ENCODE measurements around the gene EXOC1. TPM values are rescaled to one million over a fixed set of nuclear protein-coding genes. Genes with fewer than 3 reads are reported as not detected.

Gene EXOC1
- total and polyA plus RNA-seq, 9 of the 15 experiments (the other 6 are each of a cell fraction or from before 2014, with no cell fraction given): 16.0 to 45.5 (median 26.2) TPM

GRCh38 chr4:55907469-55907868 is 54.0 kb downstream of the EXOC1 start:
- FAIRE-seq (no peak), DNase-seq (ENCODE audit: extremely low read depth in 1 of 4, low spot score in 3 of 4) (no peak), ATAC-seq (no peak)
- Histone ChIP-seq H3K9me1 (ENCODE audit: control insufficient read depth, insufficient read depth, low read length) (no peaks in the 10 kb centered on the region), H2AFZ (ENCODE audit: low read depth, low read length) (no peak overlapping the region), H3K4me2 (ENCODE audit: insufficient read depth, low read length) (no peak overlapping the region), H3K27me3 (ENCODE audit: control insufficient read depth in 2 of 2, insufficient read depth in 2 of 2, low read length in 2 of 2) (no peaks in the 10 kb centered on the region), H3K9ac (ENCODE audit: insufficient read depth in 1 of 2, low read depth in 2 of 2, low read length in 2 of 2) (no peak overlapping the region), H3K79me2 (ENCODE audit: control insufficient read depth, insufficient read depth, low read length) (no peaks in the 10 kb centered on the region), H3K27ac (ENCODE audit: extremely low read depth, low read depth, low read length) (no peak overlapping the region), H3K9me3 (replicated peaks; ENCODE audit: control insufficient read depth, insufficient read depth, low read depth, low read length) (no peaks in the 10 kb centered on the region), H3K36me3 (ENCODE audit: control insufficient read depth, insufficient read depth, low read length) (peaks cover 16% of the 10 kb centered on the region; the same call in 1 of the 3 replicates), H3K4me3 (no peak overlapping the region), H3K4me1 (replicated peaks in 1 of 2; ENCODE audit: control insufficient read depth in 2 of 2, insufficient read depth in 2 of 2, low read length in 2 of 2) (no peaks in the 10 kb centered on the region), H4K20me1 (replicated peaks; ENCODE audit: control insufficient read depth, insufficient read depth, low read length) (no peaks in the 10 kb centered on the region)
- POLR2A ChIA-PET: no interaction called here
- BruUV-seq (replicated peaks): no TSS peak
- CTCF ChIA-PET (ENCODE audit: low intra/inter-chr PET ratio): no interaction called here
- intact Hi-C loops (cut with micrococcal nuclease): no loop called here
- TF ChIP-seq PHF21A (IDR thresholded peaks at IDR 0.05; ENCODE audit: borderline replicate concordance, low read depth) (no peak), STAT6 (CRISPR knock-in tag; IDR thresholded peaks at IDR 0.05) (no peak), C11orf30 (IDR thresholded peaks at IDR 0.05; ENCODE audit: low read depth) (no peak), ZNF174 (CRISPR knock-in tag; IDR thresholded peaks at IDR 0.05) (no peak), ZNF121 (CRISPR knock-in tag; conservative IDR thresholded peaks at IDR 0.05) (no peak), ZFP1 (CRISPR knock-in tag; IDR thresholded peaks at IDR 0.05) (no peak), ZNF780A (CRISPR knock-in tag; IDR thresholded peaks at IDR 0.05) (no peak), SPI1 (IDR thresholded peaks at IDR 0.05; ENCODE audit: borderline replicate concordance, low read depth, low read length) (no peak), ATF3 (IDR thresholded peaks at IDR 0.05) (no peak), ATF3 (CRISPR knock-in tag; conservative IDR thresholded peaks at IDR 0.05) (no peak), ZNF717 (CRISPR knock-in tag; IDR thresholded peaks at IDR 0.05) (no peak)
- TF ChIP-seq, protein P1, sequence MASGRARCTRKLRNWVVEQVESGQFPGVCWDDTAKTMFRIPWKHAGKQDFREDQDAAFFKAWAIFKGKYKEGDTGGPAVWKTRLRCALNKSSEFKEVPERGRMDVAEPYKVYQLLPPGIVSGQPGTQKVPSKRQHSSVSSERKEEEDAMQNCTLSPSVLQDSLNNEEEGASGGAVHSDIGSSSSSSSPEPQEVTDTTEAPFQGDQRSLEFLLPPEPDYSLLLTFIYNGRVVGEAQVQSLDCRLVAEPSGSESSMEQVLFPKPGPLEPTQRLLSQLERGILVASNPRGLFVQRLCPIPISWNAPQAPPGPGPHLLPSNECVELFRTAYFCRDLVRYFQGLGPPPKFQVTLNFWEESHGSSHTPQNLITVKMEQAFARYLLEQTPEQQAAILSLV (tag; IDR thresholded peaks at IDR 0.05): no peak
- TF ChIP-seq, protein P2, sequence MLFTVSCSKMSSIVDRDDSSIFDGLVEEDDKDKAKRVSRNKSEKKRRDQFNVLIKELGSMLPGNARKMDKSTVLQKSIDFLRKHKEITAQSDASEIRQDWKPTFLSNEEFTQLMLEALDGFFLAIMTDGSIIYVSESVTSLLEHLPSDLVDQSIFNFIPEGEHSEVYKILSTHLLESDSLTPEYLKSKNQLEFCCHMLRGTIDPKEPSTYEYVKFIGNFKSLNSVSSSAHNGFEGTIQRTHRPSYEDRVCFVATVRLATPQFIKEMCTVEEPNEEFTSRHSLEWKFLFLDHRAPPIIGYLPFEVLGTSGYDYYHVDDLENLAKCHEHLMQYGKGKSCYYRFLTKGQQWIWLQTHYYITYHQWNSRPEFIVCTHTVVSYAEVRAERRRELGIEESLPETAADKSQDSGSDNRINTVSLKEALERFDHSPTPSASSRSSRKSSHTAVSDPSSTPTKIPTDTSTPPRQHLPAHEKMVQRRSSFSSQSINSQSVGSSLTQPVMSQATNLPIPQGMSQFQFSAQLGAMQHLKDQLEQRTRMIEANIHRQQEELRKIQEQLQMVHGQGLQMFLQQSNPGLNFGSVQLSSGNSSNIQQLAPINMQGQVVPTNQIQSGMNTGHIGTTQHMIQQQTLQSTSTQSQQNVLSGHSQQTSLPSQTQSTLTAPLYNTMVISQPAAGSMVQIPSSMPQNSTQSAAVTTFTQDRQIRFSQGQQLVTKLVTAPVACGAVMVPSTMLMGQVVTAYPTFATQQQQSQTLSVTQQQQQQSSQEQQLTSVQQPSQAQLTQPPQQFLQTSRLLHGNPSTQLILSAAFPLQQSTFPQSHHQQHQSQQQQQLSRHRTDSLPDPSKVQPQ (CRISPR knock-in tag; IDR thresholded peaks at IDR 0.05; ENCODE audit: borderline replicate concordance): no peak
- in situ Hi-C loops (cut with MboI): no loop called here

All from K562 (cell line).